Body of pancreas (tissue), 4 donors: ENCODE results near the gene SORCS2. TPM values are rescaled to one million over a fixed set of nuclear protein-coding genes. Genes with fewer than 3 reads are reported as not detected.

Experiments
- ATAC-seq: fragments of 150-250 bp; one replicate; pipeline ENCODE4 v1.9.1; 2016
- DNase-seq, 4 donors: peaks; one replicate each; pipeline ENCODE4 v3.0.0-alpha.2; 2019
- H3K27ac ChIP-seq, 4 donors: fragments of 200-600 bp; sonication (generic); 1 replicate in 3 of 4; 2 replicates in 1 of 4; pipeline versions ENCODE4 v1.5.1 to v1.6.1; 2016 to 2019; ENCODE audit warnings: mild to moderate bottlenecking in 1 of 4, mixed read lengths in 1 of 4, moderate library complexity in 1 of 4
- H3K27me3 ChIP-seq, 2 donors: fragments of 200-600 bp; sonication (generic); one replicate each; pipeline ENCODE4 v1.6.0; 2016; ENCODE audit warnings: mild to moderate bottlenecking in 1 of 2
- H3K36me3 ChIP-seq, 2 donors: fragments of 200-600 bp; sonication (generic); replicated peaks in 1 of 2; 2 replicates each; pipeline ENCODE4 v1.5.1; 2016; ENCODE audit warnings: low read depth in 2 of 2; ENCODE audit not compliant: insufficient read depth in 1 of 2
- H3K4me1 ChIP-seq: fragments of 200-600 bp; sonication (generic); one replicate; pipeline ENCODE4 v1.6.0; 2016
- H3K4me3 ChIP-seq, 2 donors: fragments of 200-600 bp; sonication (generic); 1 replicate in 1 of 2; 2 replicates in 1 of 2; pipeline ENCODE4 v1.5.1; 2016 to 2019
- H3K9me3 ChIP-seq, 3 donors: fragments of 200-600 bp; sonication (generic); 1 replicate in 2 of 3; 2 replicates in 1 of 3; pipeline ENCODE4 v1.5.1; 2016
- CTCF ChIP-seq, 7 experiments: fragments of 450-650 bp in 4 of 7; fragments of 200-600 bp in 3 of 7; sonication (generic) in 3 of 7; IDR thresholded peaks; one replicate each; pipeline ENCODE4 v1.5.1; 2016 to 2019; ENCODE audit warnings: antibody characterized with exemption in 7 of 7
- POLR2A ChIP-seq, 3 donors: fragments of 450-650 bp; IDR thresholded peaks; one replicate each; pipeline ENCODE4 v1.6.1; 2016; ENCODE audit warnings: antibody characterized with exemption in 3 of 3, mild to moderate bottlenecking in 2 of 3
- WGBS, 2 donors: methylation state at CpG; one replicate each; pipeline ENCODE4 v1.1.5; 2017; 5-methylcytosine and 5-hydroxymethylcytosine counted together
- intact Hi-C: fragments of 100-400 bp; cut with DNase I; formaldehyde crosslinking; loops from one replicate; pipeline ENCODE4 v1.15.1; 2023
- total RNA-seq, 2 donors: library from RNA; depleted of rRNA; stranded (reverse); fragments of >200 nt; gene quantifications; one replicate each; pipeline ENCODE4 v1.1.0, GENCODE V29; 2016

The SORCS2 gene
- total RNA-seq, 2 donors from 2014 or later = 0.26 to 0.33 TPM

GRCh38 chr4:7506572-7506971 lies 314.2 kb downstream of the SORCS2 start:
- Histone ChIP-seq H3K4me3 (no peak overlapping the region), H3K9me3 (no peaks in the 10 kb centered on the region), H3K27me3 (peaks cover 0 to 6% of the 10 kb centered on the region in 2 donors), H3K4me1 (no peaks in the 10 kb centered on the region), H3K36me3 (no peaks in the 10 kb centered on the region), H3K27ac (no peak overlapping the region)
- no peak for DNase-seq
- TF ChIP-seq POLR2A (IDR thresholded peaks at IDR 0.05) (no peak), CTCF (IDR thresholded peaks at IDR 0.05) (no peak)
- 72 to 75% methylated on average over 3 of the region's 3 CpGs for WGBS, 2 donors
- intact Hi-C loops = no loop called here
- no peak for ATAC-seq

- no peaks in the 10 kb centered on the region for H3K9me3 ChIP-seq
- ATAC-seq (no peak), DNase-seq (no peak)
- WGBS, 2 donors = 55 to 60% methylated on average over 11 of the region's 11 CpGs
- TF ChIP-seq CTCF (IDR thresholded peaks at IDR 0.05) = no peak
- no peak for TF ChIP-seq POLR2A (IDR thresholded peaks at IDR 0.05)
- H3K36me3 ChIP-seq = no peaks in the 10 kb centered on the region
- peaks cover 0 to 6% of the 10 kb centered on the region in 2 donors for H3K27me3 ChIP-seq
- no peaks in the 10 kb centered on the region for H3K4me1 ChIP-seq
- H3K27ac ChIP-seq = no peak overlapping the region
- intact Hi-C loops = no loop called here
- H3K4me3 ChIP-seq = no peak overlapping the region
Observed at GRCh38 chr4:7507381-7507780, 315.0 kb downstream of the SORCS2 start.

- WGBS, 2 donors = 51 to 70% methylated on average over 9 to 27 of the region's 27 CpGs
- TF ChIP-seq CTCF (IDR thresholded peaks at IDR 0.05) = no peak
- no peak for TF ChIP-seq POLR2A (IDR thresholded peaks at IDR 0.05)
- no peak for DNase-seq
- Histone ChIP-seq H3K27me3 (peaks cover 0 to 6% of the 10 kb centered on the region in 2 donors), H3K4me3 (no peak overlapping the region), H3K27ac (no peak overlapping the region), H3K36me3 (no peaks in the 10 kb centered on the region), H3K9me3 (no peaks in the 10 kb centered on the region), H3K4me1 (no peaks in the 10 kb centered on the region)
- no peak for ATAC-seq
- intact Hi-C loops = no loop called here
Observed at GRCh38 chr4:7510066-7510465, 317.7 kb downstream of the SORCS2 start.

- H3K9me3 ChIP-seq = no peaks in the 10 kb centered on the region
- ATAC-seq = no peak
- no peak overlapping the region for H3K27ac ChIP-seq
- no peak for DNase-seq
- peaks cover 0 to 6% of the 10 kb centered on the region in 2 donors for H3K27me3 ChIP-seq
- no peak overlapping the region for H3K4me3 ChIP-seq
- no peak for TF ChIP-seq POLR2A (IDR thresholded peaks at IDR 0.05)
- TF ChIP-seq CTCF (IDR thresholded peaks at IDR 0.05) = no peak
- no peaks in the 10 kb centered on the region for H3K4me1 ChIP-seq
- no peaks in the 10 kb centered on the region for H3K36me3 ChIP-seq
- intact Hi-C loops = no loop called here
- 57 to 71% methylated on average over 15 to 29 of the region's 30 CpGs for WGBS, 2 donors
Observed at GRCh38 chr4:7510538-7510937, 318.2 kb downstream of the SORCS2 start.

- Histone ChIP-seq H3K27ac (no peak overlapping the region), H3K9me3 (no peaks in the 10 kb centered on the region), H3K27me3 (peaks cover 0 to 6% of the 10 kb centered on the region in 2 donors), H3K4me1 (no peaks in the 10 kb centered on the region), H3K4me3 (no peak overlapping the region), H3K36me3 (no peaks in the 10 kb centered on the region)
- ATAC-seq = no peak
- TF ChIP-seq POLR2A (IDR thresholded peaks at IDR 0.05) (no peak), CTCF (IDR thresholded peaks at IDR 0.05) (no peak)
- 29 to 30% methylated on average over 7 of the region's 7 CpGs for WGBS, 2 donors
- intact Hi-C loops = no loop called here
- DNase-seq = no peak
Observed at GRCh38 chr4:7511525-7511924, 319.2 kb downstream of the SORCS2 start.
